HG02943 (cell line): ENCODE results near the gene MYCBP.
"Not testable (repeated sequence)": the region's sequence is repeated elsewhere in the genome, so short reads cannot be mapped to it uniquely, and the experiment has no call there.

Experiments
- ATAC-seq: cut with Tn5 transposase; IDR thresholded peaks from one replicate; pipeline ENCODE4 v1.9.1; 2021; ENCODE audit warnings: mild to moderate bottlenecking, low read depth, moderate library complexity; ENCODE audit not compliant: unreplicated experiment

The MYCBP gene, protein sequence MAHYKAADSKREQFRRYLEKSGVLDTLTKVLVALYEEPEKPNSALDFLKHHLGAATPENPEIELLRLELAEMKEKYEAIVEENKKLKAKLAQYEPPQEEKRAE

DNA sequence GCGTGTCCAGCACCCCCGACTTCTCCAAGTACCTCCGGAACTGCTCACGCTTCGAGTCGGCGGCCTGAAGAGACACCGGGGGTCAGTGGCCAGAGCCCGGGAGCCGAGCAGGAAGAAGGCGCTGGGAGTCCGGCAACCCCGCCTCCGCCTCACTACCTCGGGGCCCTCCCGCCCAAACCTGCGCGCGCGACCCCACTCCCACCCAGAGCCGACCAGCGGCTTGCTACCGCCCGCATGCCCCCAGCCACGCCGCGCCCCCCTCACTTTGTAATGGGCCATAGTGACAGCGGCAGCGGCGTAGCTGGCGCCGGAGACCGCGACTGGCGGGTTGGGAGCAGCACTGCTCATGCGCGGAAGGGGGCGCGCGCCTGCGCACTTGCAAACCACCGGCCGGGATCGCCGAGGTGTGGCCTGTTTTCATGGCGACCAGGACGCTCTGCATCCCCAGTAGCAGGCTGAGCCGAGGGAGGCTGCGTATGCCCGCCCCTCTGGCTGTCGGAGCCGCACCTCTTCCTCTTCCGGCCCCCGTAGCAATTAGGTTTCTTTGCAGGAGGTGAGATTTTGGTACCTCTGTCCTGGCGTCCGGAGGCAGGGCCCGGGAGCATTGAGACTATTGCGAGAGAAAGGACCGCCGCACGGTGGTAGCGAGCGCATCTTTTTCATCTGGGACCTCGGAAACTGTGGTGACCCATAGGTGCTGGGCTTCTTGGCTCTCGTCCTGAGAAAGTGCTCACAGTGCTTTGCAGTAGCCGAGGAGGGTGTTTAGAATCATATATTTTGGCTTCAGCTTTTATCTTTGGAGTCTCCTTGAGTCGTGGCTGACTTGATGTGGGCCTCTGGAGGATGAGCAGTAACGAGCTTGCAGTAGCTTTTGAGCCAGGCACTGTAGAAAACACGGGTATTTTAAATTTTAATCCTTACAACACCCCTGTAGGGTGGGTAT lies at the start of gene MYCBP:
Gene MYCBP, minus strand, starts transcription at position 322 of the 943 bp plus-strand sequence. Its CDS starts 43 bp downstream, at position 279.
- ATAC-seq, result peak; percentile 96

DNA sequence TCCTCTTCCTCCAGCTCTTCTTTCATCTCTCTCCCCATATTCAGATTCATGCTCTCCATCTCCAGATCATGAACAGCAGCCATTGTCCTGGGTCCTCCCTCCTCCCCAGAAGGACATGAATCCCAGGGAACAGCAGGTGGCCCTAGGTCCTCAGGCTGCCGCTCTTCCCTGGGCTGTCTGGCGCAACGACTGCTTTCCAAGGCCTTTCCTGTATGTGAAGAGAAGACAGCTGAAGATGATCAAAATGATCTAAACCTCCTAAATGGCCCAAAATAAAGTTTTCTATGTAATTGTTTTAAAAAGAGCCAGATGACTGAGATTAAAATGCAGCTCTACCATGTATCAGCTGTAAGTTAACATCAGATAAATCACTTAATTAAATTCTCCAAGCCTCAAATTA lies 46.0 kb upstream of the MYCBP start:
- ATAC-seq, result no peak

DNA sequence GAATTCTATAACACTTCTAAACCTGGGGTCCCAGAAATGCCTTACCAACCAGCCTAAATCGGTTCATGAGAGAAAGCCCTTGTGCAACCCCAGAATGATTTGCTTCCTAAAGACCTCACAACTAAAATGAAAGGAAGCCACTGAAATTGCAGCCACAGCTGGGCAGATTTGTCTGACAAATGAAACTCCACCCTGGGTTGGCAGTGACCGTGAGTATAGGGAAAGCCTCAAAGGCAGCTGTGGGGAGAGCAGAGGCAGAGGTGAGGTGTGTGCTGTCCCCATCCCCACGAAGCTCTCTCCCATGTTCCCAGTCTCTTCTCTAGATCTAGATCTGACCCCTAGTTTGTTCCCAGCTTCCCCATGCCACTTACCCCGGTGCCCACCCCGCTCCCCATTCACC lies 45.4 kb upstream of the MYCBP start:
- no peak for ATAC-seq

DNA sequence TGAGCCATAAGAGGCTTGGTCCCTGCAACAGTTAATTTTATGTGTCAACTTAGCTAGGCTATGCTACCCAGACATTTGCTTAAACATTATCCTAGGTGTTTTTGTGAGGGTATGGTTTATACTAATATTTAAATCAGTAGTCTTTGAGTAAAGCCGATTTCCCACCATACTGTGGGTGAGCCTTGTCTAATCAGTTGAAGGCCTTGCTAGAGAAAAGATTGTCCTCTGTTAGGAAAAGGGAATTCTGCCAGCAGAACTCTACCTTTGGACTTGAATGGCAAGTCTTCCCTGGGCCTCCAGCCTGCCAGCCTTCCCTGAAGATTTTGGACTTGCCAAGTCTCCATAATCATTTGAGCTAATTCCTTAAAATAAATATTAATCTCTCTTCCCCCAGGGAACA lies 44.6 kb upstream of the MYCBP start:
- no peak for ATAC-seq

DNA sequence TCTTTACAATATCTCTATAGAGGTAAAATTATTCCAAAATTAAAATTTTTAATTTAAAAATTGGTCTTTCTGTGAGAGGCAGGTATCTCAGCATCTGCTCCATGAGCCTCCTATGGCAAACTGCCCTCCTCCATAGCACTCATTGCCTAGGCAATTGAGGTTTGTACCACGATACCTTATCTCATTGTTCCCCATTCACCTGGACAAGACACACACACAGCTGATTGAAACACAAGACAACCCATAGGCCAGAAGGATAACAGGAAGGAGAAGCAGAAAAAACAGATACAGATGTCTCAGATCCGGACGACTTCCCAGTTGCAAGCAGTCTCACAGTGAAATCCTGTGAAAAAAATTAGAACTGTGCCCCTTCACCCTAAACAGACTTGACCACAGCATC lies 44.2 kb upstream of the MYCBP start:
- ATAC-seq, result no peak

DNA sequence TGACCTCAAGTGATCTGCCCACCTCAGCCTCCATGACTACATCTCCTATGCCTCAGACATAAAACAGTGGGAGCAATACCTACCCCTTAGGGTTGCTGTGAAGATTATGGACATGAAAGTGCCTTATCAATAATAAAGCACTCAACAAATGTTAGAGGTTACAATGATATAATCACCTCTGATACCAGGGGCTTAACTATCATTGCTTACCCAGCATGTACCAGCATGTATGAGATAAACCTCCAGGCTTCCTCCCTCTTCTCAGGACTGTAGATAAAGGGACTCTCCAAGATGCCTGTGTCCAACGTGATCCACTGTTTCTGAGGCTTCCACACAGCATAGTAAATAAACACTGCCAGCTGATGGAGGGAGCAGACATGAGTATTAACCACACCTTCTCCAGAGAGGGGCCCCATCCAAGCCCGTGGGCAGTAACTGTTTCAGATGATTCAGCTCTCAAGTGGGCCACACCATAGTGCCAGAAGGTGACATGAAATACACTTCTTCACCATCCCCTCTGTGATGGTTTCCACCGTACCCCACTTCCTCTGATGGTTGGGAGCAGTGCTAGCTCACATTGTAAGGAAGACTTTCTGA lies 42.3 kb upstream of the MYCBP start:
- no peak for ATAC-seq

DNA sequence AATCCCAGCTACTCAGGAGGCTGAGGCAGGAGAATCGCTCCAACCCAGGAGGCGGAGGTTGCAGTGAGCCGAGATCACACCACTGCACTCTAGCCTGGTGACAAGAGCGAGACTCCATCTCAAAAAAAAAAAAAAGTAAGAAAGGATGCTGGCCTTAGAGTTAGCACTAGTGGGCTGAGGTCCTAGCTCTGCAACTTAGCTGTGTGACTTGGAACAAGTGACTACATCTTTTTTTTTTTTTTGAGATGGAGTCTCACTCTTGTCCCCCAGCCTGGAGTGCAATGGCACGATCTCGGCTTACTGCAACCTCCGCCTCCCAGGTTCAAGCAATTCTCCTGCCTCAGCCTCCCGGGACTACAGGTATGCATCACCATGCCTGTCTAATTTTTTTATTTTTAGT lies 41.8 kb upstream of the MYCBP start:
- not testable (repeated sequence) for ATAC-seq

DNA sequence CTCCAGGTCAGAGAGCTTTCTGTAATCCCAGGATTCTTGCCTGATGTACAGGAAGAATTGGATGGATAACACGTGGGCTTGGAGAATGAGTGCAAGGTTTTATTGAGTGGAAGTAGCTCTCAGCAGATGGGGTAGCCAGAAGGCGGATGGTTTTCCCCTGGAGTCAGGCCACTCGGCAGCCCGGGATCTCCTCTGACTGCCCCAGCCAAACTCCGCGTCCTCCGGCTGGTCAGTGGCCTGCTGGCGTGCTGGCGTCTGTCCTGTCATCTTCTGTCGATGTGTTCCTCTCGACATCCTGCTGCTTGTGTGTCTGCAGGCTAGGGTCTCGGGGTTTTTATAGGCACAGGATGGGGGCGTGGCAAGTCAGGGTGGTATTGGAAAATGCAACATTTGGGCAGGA lies 35.7 kb upstream of the MYCBP start:
- ATAC-seq, result no peak

DNA sequence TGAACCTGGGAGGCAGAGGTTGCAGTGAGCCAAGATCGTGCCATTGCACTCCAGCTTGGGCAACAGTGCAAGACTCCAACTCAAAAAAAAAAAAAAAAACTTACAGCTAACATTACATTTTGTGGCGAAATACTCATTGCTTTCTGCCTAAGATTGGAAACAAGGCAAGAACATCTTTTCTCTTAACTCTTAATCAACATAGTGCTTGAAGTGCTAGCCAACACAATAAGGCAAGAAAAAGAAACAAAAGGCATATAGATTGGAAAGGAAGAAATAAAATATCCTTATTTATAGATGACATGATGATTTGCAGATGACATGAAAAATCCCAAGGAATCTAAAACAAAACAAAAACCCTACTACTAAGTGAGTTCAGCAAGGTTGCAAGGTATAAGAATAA lies 32.8 kb upstream of the MYCBP start:
- ATAC-seq, result no peak

DNA sequence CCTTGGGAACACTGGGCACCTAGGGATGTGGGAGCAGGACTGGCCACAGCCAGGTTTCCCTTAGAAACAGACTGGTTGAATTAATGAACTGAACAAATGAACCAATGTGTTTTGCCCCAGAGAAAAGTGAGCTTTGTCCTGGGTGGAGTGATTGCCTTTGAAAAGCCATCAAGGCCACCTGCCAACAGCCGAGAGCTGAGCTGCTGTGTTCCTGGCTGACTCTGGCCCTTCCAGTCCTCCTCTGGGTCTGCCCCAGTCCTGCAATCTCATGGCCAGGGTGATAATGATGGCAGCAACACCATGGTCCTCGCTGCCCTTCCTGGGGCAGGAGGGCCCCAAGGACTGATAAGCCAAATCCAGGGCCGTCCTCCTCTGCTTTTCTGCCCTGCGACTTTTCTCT lies 26.4 kb upstream of the MYCBP start:
- no peak for ATAC-seq

DNA sequence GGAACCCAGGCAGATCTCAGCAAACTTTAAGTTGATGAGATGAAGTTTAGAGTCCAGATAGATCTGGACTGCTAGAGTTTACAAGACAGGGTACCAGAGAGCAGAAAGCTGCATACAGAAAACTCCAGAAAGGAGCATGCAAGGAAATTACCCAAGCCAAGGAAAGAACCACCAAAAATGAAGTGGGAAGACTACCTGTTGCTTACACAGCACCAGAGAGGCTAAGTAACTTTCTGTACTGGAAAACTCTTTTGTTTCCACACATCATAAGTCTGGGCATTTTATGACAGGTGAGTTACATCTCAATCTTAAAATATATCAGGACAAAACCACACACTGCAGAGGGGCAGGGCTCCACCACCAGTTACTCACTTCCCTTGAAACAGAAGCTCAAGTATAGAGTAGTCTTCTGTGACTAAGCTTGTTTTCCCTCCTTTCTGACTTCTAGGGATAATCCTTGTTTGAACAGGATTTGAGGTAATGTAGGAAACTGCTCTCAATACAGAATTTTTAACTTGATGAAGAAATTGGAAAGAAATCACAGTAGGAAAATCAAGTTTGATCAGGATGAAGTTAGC lies 25.6 kb upstream of the MYCBP start:
- ATAC-seq, result no peak

DNA sequence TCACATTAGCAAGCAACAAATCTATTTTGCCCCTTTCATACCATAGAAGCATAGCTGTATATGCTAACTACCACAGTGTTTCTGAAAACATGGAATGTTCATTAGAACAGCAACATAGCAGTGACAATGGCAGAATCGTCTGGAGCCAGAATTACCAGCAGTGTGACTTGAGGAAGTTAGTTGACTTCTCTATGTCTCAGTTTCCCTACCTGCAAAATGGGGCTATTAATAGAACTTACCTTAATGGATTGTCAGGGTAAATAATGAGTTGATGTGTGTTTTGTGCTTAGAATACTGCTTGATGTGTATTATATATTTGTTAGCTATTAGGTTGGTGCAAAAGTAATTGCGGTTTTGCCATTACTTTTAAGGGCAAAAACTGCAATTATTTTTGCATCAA lies 23.0 kb upstream of the MYCBP start:
- no peak for ATAC-seq

DNA sequence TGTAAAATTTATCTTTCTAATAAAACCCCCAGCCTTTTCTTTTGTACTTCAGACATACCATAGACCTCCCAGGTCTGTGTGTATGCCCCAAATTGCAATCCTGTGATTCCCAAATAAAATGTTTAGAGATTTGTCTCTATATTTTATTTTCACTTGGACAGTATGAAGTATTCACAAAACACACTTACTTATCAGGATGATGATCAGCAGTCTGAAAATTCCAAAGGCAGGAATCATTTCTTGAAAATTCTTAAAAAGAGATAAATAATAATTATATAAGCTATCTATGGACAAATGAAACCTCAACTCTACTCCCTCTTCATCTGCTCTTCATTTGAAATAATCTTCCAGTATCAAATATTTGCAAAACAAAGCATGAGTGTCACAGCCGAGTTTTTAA lies 19.8 kb upstream of the MYCBP start:
- no peak for ATAC-seq

DNA sequence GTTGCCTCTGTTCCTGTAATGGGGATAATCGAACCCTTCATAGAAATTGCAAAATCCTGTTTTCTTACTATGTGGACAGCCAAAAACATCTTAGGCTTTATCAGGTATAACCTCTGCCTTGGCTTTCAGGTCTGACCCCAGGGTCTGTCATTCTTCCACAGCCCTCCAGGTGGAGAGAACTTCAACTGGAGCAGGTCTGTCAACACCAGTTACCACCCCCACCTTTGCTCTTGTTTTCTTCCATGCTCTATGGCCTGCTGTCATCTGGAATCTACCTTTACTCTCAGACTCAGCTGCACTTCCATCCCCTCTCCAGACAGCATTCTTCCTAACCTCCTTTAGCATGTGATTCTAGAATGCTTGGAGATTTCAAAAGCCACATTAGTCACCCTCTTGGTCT lies 18.6 kb upstream of the MYCBP start:
- no peak for ATAC-seq

DNA sequence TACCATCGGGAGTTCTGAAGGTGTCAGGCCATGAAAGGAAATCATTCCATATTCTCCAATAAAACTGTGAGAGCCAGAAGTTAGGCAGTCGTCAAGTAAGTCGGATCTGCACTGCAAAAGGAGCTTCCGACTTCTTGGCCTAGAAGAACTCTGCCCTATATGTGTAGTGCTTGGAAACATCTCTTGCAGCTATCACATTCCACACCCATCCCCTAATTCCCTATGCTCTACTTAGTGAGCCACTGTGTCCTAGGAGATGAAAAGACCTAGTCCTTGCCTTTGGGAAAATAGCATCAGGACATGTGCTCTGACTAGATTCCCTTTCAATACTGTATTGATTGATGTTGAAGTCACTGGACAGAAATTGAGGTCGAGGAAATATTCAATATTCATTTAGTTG lies 16.4 kb upstream of the MYCBP start:
- ATAC-seq, result no peak

DNA sequence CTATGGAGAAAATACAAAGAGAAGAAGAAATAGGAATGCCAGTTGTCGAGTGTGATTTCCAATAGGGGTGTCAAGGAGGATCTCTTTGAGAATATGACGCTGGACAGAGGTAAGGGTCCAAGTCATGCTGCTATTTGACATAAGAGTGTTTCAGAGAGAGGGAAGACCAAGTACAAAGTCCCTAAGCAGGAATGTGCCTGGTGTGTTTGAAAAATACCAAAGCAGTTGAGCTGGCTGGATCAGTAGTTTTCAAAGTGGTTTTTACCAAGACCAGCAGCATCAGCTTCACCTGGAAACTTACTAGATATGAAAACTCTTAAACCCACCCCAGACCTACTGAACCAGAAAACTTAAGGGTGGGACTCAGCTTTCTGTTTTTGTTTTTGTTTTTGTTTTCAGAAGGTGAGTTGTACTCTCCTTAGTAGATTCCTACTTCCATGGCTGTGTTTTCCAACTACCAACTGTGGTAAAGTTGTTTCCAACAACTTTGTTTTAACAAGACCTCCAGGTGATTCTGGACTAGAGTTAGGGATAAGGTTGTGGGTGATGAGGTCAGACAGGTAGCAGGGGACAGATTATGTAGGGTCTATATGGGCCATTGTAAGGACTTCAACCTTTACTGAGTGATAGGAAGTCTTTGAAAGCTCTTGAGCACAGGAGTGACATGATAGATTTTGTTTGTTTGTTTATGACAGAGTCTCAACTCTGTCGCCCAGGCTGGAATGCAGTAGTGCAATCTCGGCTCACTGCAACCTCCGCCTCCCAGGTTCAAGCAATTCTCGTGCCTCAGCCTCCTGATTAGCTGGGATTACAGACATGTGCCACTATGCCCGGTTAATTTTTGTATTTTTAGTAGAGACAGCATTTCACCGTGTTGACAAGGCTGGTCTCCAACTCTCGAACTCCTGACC lies 15.5 kb upstream of the MYCBP start:
- ATAC-seq, result no peak

DNA sequence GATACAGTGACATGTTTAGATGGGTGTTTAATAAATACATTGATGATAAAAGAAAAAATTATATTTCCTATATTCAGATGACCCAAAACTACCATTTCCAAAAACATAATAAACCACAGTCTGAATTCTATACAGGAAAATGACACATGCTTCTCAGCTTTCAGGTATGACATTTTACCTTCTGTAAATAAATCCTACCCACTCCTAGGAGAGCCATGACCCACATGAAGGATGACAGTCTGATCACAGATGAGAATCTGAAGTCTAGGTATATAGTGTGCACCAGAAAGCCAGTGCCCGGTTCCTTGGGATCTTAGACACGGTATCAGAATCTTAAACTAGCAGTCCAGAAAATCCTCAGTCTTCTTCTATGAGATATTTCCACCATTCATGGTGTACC lies 11.9 kb upstream of the MYCBP start:
- no peak for ATAC-seq

DNA sequence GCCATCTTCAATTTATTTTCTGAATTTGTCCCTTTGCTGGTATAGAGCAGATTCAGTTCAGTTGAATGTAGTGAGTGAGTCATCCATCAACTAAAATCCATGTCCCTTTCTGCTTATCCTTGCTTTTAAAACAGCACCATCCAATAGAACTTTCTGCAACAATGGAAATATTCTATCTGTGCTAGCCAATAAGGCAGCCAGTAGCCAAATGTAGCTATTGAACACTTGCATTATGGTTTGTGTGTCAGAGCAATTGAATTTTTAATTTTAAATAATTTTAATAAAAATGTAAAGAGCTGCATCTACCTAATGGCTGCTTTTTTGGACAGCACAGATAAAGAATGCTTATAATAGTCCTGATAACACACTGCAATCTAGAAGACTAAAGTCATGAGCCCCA lies 8.3 kb upstream of the MYCBP start, which contains the start of gene GJA9:
Gene GJA9, minus strand, starts transcription at position 101 of the 400 bp plus-strand sequence. CDS start 5,489 bp downstream, outside the sequence.
- ATAC-seq, result no peak

DNA sequence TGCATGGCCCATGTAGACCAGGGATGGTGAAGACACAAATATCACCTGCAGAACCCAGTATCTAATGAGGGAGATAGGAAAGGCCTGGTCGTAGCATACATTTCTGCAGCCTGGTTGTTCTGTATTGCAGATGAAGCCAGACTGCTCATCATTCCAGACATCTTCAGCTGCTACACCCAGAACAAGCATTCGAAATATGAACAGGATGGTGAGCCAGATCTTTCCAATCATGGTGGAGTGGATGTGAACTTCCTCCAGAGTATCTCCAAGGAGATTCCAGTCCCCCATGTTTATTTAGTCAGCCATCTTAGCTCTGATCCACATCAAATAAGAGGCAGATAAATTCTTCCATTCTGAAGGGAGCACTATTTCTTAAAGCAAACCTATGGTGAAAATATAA lies 2.7 kb upstream of the MYCBP start:
- no peak for ATAC-seq

DNA sequence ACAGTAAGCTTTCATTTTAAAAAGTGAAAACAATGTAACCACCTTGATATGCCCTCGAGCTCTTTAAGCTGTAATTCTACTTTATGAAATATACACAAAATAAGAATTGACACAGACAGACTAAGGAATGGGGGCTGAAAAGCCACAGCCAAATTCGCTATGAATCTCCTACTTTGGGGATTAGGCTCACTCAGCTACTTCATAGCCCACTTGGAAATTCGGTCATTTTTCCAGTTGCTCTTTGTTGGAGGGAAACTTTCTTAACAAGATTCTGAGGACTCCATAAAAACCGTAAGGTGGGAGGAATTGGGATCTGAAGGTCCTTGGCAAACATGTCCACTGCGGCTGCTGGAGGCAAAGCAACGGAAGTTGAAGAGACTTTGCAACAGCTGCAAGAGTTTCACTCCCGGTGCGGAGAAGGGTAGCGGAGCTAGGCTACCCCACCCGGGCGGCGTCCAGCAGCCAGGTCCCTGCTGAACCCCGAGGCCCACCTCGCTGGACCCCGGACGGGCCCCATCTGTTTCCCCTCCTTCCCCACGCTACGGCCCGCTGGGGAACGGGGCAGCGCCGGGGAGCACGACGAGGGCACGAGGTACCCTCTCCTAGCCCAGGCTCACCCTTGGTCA lies 634 bp downstream of the MYCBP start:
- ATAC-seq, result peak; percentile 29
